ENCODE measurements around the gene RIN3. TPM values are rescaled to one million over a fixed set of nuclear protein-coding genes. Genes with fewer than 3 reads are reported as not detected.

The RIN3 gene
- total and polyA plus RNA-seq, 2 of the 4 experiments (the other 2 are of a cell fraction): 2.5 to 11.1 TPM

DNA sequence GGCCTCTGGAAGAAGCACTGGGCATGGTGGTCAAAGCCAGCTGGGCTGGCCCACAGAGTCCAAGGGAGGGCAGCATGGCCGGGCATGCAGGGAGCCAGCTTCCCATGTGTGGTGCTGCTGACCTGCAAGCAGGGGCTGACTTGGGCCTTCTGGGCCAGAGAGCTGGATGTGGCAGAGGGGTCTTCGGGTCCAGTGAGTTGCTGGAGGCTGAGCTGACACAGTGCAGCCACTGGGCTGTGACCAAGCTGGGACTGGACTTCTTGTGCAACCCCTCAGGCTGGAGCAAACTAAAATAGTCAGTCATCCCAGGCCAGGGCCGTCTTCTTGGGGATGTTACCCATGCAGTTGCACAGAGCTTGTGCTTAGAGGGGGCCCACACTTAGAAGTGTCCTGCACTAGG lies 7.3 kb upstream of the RIN3 start:
- no peaks in the 10 kb centered on the region for H3K9me3 ChIP-seq (ENCODE audit: control insufficient read depth, insufficient read depth, low read length)
- POLR2A ChIA-PET (ENCODE audit: unreplicated experiment): no interaction called here
- peak overlapping the region; percentile 62 for H4K91ac ChIP-seq (ENCODE audit: insufficient read depth, low read depth, low read length)
- H2AK9ac ChIP-seq (replicated peaks; ENCODE audit: low read depth, low read length, poor library complexity): peak overlapping the region; percentile 50
- H3K4me2 ChIP-seq (ENCODE audit: low read depth, low read length): no peak overlapping the region
- H4K5ac ChIP-seq (ENCODE audit: low read depth, low read length): no peak overlapping the region
- no peaks in the 10 kb centered on the region; the same call in 1 of the 2 replicates for H4K20me1 ChIP-seq (ENCODE audit: insufficient read depth, low read length)
- H3K4me3 ChIP-seq (ENCODE audit: insufficient read depth, low read depth, low read length): no peak overlapping the region
- peaks cover 23% of the 10 kb centered on the region for H3K4me1 ChIP-seq (ENCODE audit: control insufficient read depth, insufficient read depth, low read length)
- H2BK5ac ChIP-seq (ENCODE audit: low read depth, low read length, poor library complexity, severe bottlenecking): no peak overlapping the region
- 90% methylated on average over 2 of the region's 3 CpGs; no CpG with 5 or more reads in 1 of the 2 experiments for WGBS, 2 experiments (ENCODE audit: extremely low coverage in 2 of 2, insufficient read length in 1 of 2)
- no peak overlapping the region for H3K9ac ChIP-seq (ENCODE audit: low read depth, low read length)
- H2BK120ac ChIP-seq (ENCODE audit: low read depth, low read length): no peak overlapping the region
- H3K18ac ChIP-seq (ENCODE audit: low read depth, low read length): no peak overlapping the region
- peak overlapping the region; percentile 41; the same call in 1 of the 2 replicates for H2BK20ac ChIP-seq (ENCODE audit: low read depth, low read length)
- peak overlapping the region; percentile 45 for H2AFZ ChIP-seq (replicated peaks; ENCODE audit: low read length, poor library complexity)
- H2BK15ac ChIP-seq (ENCODE audit: low read depth, low read length): no peak overlapping the region; the same call in 2 of the 3 replicates
- H4K8ac ChIP-seq (ENCODE audit: low read depth in 2 of 2, low read length in 2 of 2): no peak overlapping the region
- ATAC-seq (ENCODE audit: low read depth): no peak
- no peak overlapping the region for H3K56ac ChIP-seq (ENCODE audit: extremely low read depth, insufficient read depth, low read length)
- no TSS peak for BruUV-seq (replicated peaks)
- H3K36me3 ChIP-seq (ENCODE audit: control insufficient read depth, insufficient read depth, low read length): no peaks in the 10 kb centered on the region
- no peak overlapping the region for H3K23ac ChIP-seq (ENCODE audit: low read depth, low read length)
- H3K9me1 ChIP-seq (ENCODE audit: insufficient read depth, low read length): peaks cover 35% of the 10 kb centered on the region
- in situ Hi-C loops (cut with MboI; ENCODE audit: low sequenced_read_pairs): no loop called here
- no peak for DNase-seq
- H3K4ac ChIP-seq (ENCODE audit: low read depth, low read length): no peak overlapping the region
- dilution Hi-C loops (cut with HindIII; ENCODE audit: low sequenced_read_pairs, unreplicated experiment): no loop called here
- TF ChIP-seq RAD21 (IDR thresholded peaks at IDR 0.05; ENCODE audit: low read length): no peak
- peaks cover 0 to 5% of the 10 kb centered on the region in 2 experiments; a peak in 1 of 4 replicates for H3K79me1 ChIP-seq (ENCODE audit: low read depth in 1 of 2, low read length in 2 of 2)
- intact Hi-C loops (cut with micrococcal nuclease): no loop called here
- no peak overlapping the region for H3K27ac ChIP-seq (ENCODE audit: insufficient read depth, low read length)
- H3K14ac ChIP-seq (replicated peaks; ENCODE audit: low read depth, low read length): no peak overlapping the region
- CTCF ChIA-PET: no interaction called here
- peak overlapping the region; percentile 62; the same call in 1 of the 2 replicates for H2AK5ac ChIP-seq (ENCODE audit: low read depth, low read length)
- no peaks in the 10 kb centered on the region for H3K27me3 ChIP-seq (ENCODE audit: control insufficient read depth, insufficient read depth, low read length)
